ENCODE measurements around the gene ZFP30. TPM values are rescaled to one million over a fixed set of nuclear protein-coding genes. Genes with fewer than 3 reads are reported as not detected.

ZFP30 gene
- total and polyA plus RNA-seq, 2 of the 13 experiments (the other 11 are each of a cell fraction or from before 2014, with no cell fraction given) = 3.4 to 19.2 TPM

GRCh38 chr19:37691881-37692504 is 36.7 kb upstream of the ZFP30 start:
- peak overlapping the region; percentile 84 for H3K27ac ChIP-seq (ENCODE audit: extremely low read length, insufficient read depth, low read length)
- H4K20me1 ChIP-seq (ENCODE audit: insufficient read depth, low read length) = no peaks in the 10 kb centered on the region
- H3K4me1 ChIP-seq (ENCODE audit: insufficient read depth, low read length) = peaks cover 10% of the 10 kb centered on the region; the same call in 1 of the 2 replicates
- DNase-seq (ENCODE audit: low spot score) (peak; percentile 87), ATAC-seq (peak; percentile 97), FAIRE-seq (peak; percentile 30)
- TSS peak; percentile 91 for BruUV-seq (replicated peaks)
- WGBS (ENCODE audit: low lambda C conversion rate) = 1% methylated on average over 21 of the region's 48 CpGs
- H3K9ac ChIP-seq (ENCODE audit: insufficient read depth, low read depth, low read length) = peak overlapping the region; percentile 77
- no peaks in the 10 kb centered on the region for H3K9me3 ChIP-seq (ENCODE audit: low read length)
- H3K36me3 ChIP-seq (replicated peaks in 1 of 2; ENCODE audit: control insufficient read depth in 1 of 2, insufficient read depth in 2 of 2, low read length in 2 of 2) = peaks cover 0 to 5% of the 10 kb centered on the region in 2 experiments; a peak in 2 of 5 replicates
- CTCF ChIA-PET (ENCODE audit: low intra/inter-chr PET ratio, low total read pairs) = no interaction called here
- POLR2A ChIA-PET = interaction anchor here (0.8 to 1.3 kb wide), 8 partner anchors 11 to 854 kb away, joined by 3 to 13 read pairs (median 6); partner anchors contain the start of genes ZFP30, ZNF540, ZNF571 and ZNF573
- no peaks in the 10 kb centered on the region; a peak in 1 of 5 replicates for H3K27me3 ChIP-seq (ENCODE audit: control insufficient read depth in 1 of 2, insufficient read depth in 2 of 2, low read length in 2 of 2)
- peak overlapping the region; percentile 92 for H3K4me2 ChIP-seq (ENCODE audit: low read depth, low read length)
- intact Hi-C loops (cut with micrococcal nuclease; ENCODE audit: unreplicated experiment) (loop anchor here (1.0 to 10.0 kb wide), 3 partner anchors 37 to 227 kb away; partner anchors contain the start of genes ZFP30, ZNF569, ZNF570 and ZNF573), in situ Hi-C loops (cut with HindIII; ENCODE audit: extremely low pct_ligation_motif_present, low pct_unique_long_range_greater_than_20kb) (no loop called here)
- peak overlapping the region; percentile 55 for H2AFZ ChIP-seq (ENCODE audit: low read length)
- H3K79me2 ChIP-seq (ENCODE audit: insufficient read depth, low read length) = peaks cover 4% of the 10 kb centered on the region
- peak overlapping the region; percentile 71 to 79 (median 78) for H3K4me3 ChIP-seq (replicated peaks in 1 of 3; ENCODE audit: insufficient read depth in 1 of 3, low read depth in 2 of 3, low read length in 3 of 3)
- TF ChIP-seq JUN (CRISPR knock-in tag; IDR thresholded peaks at IDR 0.05) (no peak), ZBTB42 (CRISPR knock-in tag; IDR thresholded peaks at IDR 0.05) (no peak), LBX2 (CRISPR knock-in tag; IDR thresholded peaks at IDR 0.05; ENCODE audit: borderline replicate concordance) (no peak), ZNF18 (CRISPR knock-in tag; IDR thresholded peaks at IDR 0.05; ENCODE audit: insufficient replicate concordance) (peak; percentile 42), ZBTB14 (CRISPR knock-in tag; IDR thresholded peaks at IDR 0.05) (0 out of 2 replicates have a peak, but pooled peaks have one; percentile 18), FOSL1 (CRISPR knock-in tag; IDR thresholded peaks at IDR 0.05; ENCODE audit: borderline replicate concordance) (no peak), ZNF121 (CRISPR knock-in tag; IDR thresholded peaks at IDR 0.05) (no peak), ZBTB37 (CRISPR knock-in tag; IDR thresholded peaks at IDR 0.05) (no peak), JARID2 (CRISPR knock-in tag; IDR thresholded peaks at IDR 0.05; ENCODE audit: insufficient replicate concordance) (peak; percentile 37), ZBTB3 (CRISPR knock-in tag; IDR thresholded peaks at IDR 0.05; ENCODE audit: borderline replicate concordance, low read depth) (no peak), ZNF672 (CRISPR knock-in tag; IDR thresholded peaks at IDR 0.05) (no peak), STAG1 (CRISPR knock-in tag; IDR thresholded peaks at IDR 0.05) (peak; percentile 47), ZNF136 (CRISPR knock-in tag; IDR thresholded peaks at IDR 0.05; ENCODE audit: low read depth) (no peak), RFXANK (CRISPR knock-in tag; IDR thresholded peaks at IDR 0.05) (no peak), KLF13 (CRISPR knock-in tag; IDR thresholded peaks at IDR 0.05) (peak; percentile 45; the same call in 1 of the 2 replicates), ZNF235 (CRISPR knock-in tag; IDR thresholded peaks at IDR 0.05; ENCODE audit: borderline replicate concordance) (no peak), KAT8 (CRISPR knock-in tag; IDR thresholded peaks at IDR 0.05) (peak; percentile 87), HMG20B (CRISPR knock-in tag; conservative IDR thresholded peaks at IDR 0.05) (0 out of 2 replicates have a peak, but pooled peaks have one; percentile 11), ATF7-NPFF (CRISPR knock-in tag; IDR thresholded peaks at IDR 0.05; ENCODE audit: low read depth) (0 out of 2 replicates have a peak, but pooled peaks have one; percentile 47), HNF4A (CRISPR knock-in tag; IDR thresholded peaks at IDR 0.05) (no peak)
